Osteoblast (primary cell): ENCODE measurements around the gene NR2E3. TPM values are rescaled to one million over a fixed set of nuclear protein-coding genes. Genes with fewer than 3 reads are reported as not detected.

ENCODE experiments used
- small RNA-seq: library from RNA; depleted of rRNA; stranded (forward); fragments of <200 nt; gene quantifications from one replicate; pipeline ENCODE3, GENCODE V24; 2012
- total RNA-seq: library from RNA; depleted of rRNA; stranded (reverse); fragments of >200 nt; gene quantifications from 2 replicates; pipeline ENCODE4 v1.2.3, GENCODE V29; 2012

NR2E3 gene
- total RNA-seq, 1 donor, result under 0.01 TPM

Small RNA genes lying within 50 kb of the gene (small RNA-seq; reads per million reads assigned to genes)
- not detected for gene RNA5SP399
